ENCODE results near the gene SLC5A3. TPM values are rescaled to one million over a fixed set of nuclear protein-coding genes. Genes with fewer than 3 reads are reported as not detected.

SLC5A3 gene
- total and polyA plus RNA-seq, 10 of the 15 experiments (the other 5 are each of a cell fraction or from before 2014, with no cell fraction given) = 3.3 to 21.4 (median 12.0) TPM

GRCh38 chr21:34071683-34072082 is 1.7 kb upstream of the SLC5A3 start:
- H4K20me1 ChIP-seq (ENCODE audit: control insufficient read depth, insufficient read depth) = no peaks in the 10 kb centered on the region
- no peak overlapping the region for H2AFZ ChIP-seq (ENCODE audit: control insufficient read depth, low read depth, low read length)
- over 99% methylated on average over 9 of the region's 9 CpGs for WGBS (ENCODE audit: insufficient coverage, insufficient replicate concordance, low lambda C conversion rate, missing lambda C conversion rate)
- POLR2A ChIA-PET = no interaction called here
- H3K4me2 ChIP-seq (ENCODE audit: control insufficient read depth, insufficient read depth) = no peak overlapping the region
- no TSS peak for BruUV-seq (replicated peaks)
- H3K27ac ChIP-seq (ENCODE audit: control insufficient read depth, insufficient read depth) = no peak overlapping the region
- DNase-seq (ENCODE audit: low read depth, low spot score) = no peak
- no peaks in the 10 kb centered on the region for H3K9me3 ChIP-seq (replicated peaks; ENCODE audit: control insufficient read depth, insufficient read depth, low read length)
- SMC1A ChIA-PET (ENCODE audit: uncharacterized antibody, unreplicated experiment) = no interaction called here
- peaks cover 32% of the 10 kb centered on the region for H3K79me2 ChIP-seq (ENCODE audit: control insufficient read depth, insufficient read depth, low read length)
- FAIRE-seq = no peak
- H3K9ac ChIP-seq (ENCODE audit: control insufficient read depth, insufficient read depth, low read length) = no peak overlapping the region
- H3K27me3 ChIP-seq (replicated peaks in 1 of 2; ENCODE audit: control insufficient read depth in 2 of 2, insufficient read depth in 2 of 2, low read length in 1 of 2) = no peaks in the 10 kb centered on the region
- no peak for ATAC-seq
- RAD21 ChIA-PET (ENCODE audit: unreplicated experiment) = interaction anchor here (7.0 kb wide), 1 partner anchor 50 kb away, joined by 51 read pairs; no protein-coding TSS in a partner anchor
- intact Hi-C loops (cut with micrococcal nuclease; ENCODE audit: unreplicated experiment) = no loop called here
- H3K4me1 ChIP-seq (ENCODE audit: control insufficient read depth, insufficient read depth, low read length) = peaks cover 4% of the 10 kb centered on the region
- H3K4me3 ChIP-seq = no peak overlapping the region
- no peaks in the 10 kb centered on the region; a peak in 1 of 4 replicates for H3K36me3 ChIP-seq (ENCODE audit: control insufficient read depth in 2 of 2, insufficient read depth in 2 of 2, low read length in 1 of 2)
- in situ Hi-C loops (cut with MboI) = loop anchor here (5.0 kb wide), 1 partner anchor 124 kb away; no protein-coding TSS in a partner anchor
- CTCF ChIA-PET = no interaction called here
- TF ChIP-seq CTCF (IDR thresholded peaks at IDR 0.05 in 2 of 3, conservative IDR thresholded peaks at IDR 0.05 in 1 of 3; ENCODE audit: control insufficient read depth in 2 of 3, extremely low read depth in 1 of 3, insufficient read depth in 1 of 3, low read depth in 3 of 3, low read length in 3 of 3) (no peak), NR2F1 (conservative IDR thresholded peaks at IDR 0.05) (no peak), CHD1 (IDR thresholded peaks at IDR 0.05; ENCODE audit: low read depth, low read length) (no peak), ZNF274 (IDR thresholded peaks at IDR 0.05; ENCODE audit: insufficient read depth, insufficient read length) (no peak), YBX1 (IDR thresholded peaks at IDR 0.05) (no peak), SUZ12 (IDR thresholded peaks at IDR 0.05; ENCODE audit: unreplicated experiment) (no peak), FOXK2 (IDR thresholded peaks at IDR 0.05) (no peak), WRNIP1 (IDR thresholded peaks at IDR 0.05; ENCODE audit: borderline replicate concordance, low read depth, low read length) (no peak), ZNF687 (IDR thresholded peaks at IDR 0.05) (no peak), KDM1A (IDR thresholded peaks at IDR 0.05; ENCODE audit: borderline replicate concordance) (no peak), HSF1 (IDR thresholded peaks at IDR 0.05; ENCODE audit: low read depth, low read length) (no peak), CEBPZ (IDR thresholded peaks at IDR 0.05; ENCODE audit: low read depth, low read length) (no peak)
